Left forelimb (tissue), 1 donor: ENCODE measurements around the gene RGS1.

Source experiments
- DNase-seq: peaks from one replicate; pipeline ENCODE4 v3.0.0-alpha.2; 2018; ENCODE audit warnings: low spot score

Gene RGS1

GRCh38 chr1:192553741-192554140, 21.8 kb upstream of the RGS1 start:
- no peak for DNase-seq

- DNase-seq, result no peak
Observed at GRCh38 chr1:192554904-192555303, 20.7 kb upstream of the RGS1 start.

- no peak for DNase-seq
Observed at GRCh38 chr1:192555399-192555798, 20.2 kb upstream of the RGS1 start.

GRCh38 chr1:192557841-192558595, 17.6 kb upstream of the RGS1 start:
- no peak for DNase-seq

GRCh38 chr1:192559115-192560006, 16.2 kb upstream of the RGS1 start:
- no peak for DNase-seq

- DNase-seq, result no peak
Observed at GRCh38 chr1:192561301-192561700, 14.3 kb upstream of the RGS1 start.

- no peak for DNase-seq
Observed at GRCh38 chr1:192563129-192563528, 12.4 kb upstream of the RGS1 start.

- no peak for DNase-seq
Observed at GRCh38 chr1:192564099-192564498, 11.5 kb upstream of the RGS1 start.

GRCh38 chr1:192565946-192566345, 9.6 kb upstream of the RGS1 start:
- no peak for DNase-seq

- DNase-seq, result no peak
Observed at GRCh38 chr1:192566657-192567056, 8.9 kb upstream of the RGS1 start.

GRCh38 chr1:192568063-192568462, 7.5 kb upstream of the RGS1 start:
- no peak for DNase-seq

GRCh38 chr1:192571668-192572067, 3.9 kb upstream of the RGS1 start:
- DNase-seq, result no peak

- DNase-seq, result no peak
Observed at GRCh38 chr1:192573499-192573898, 2.1 kb upstream of the RGS1 start.

- DNase-seq, result no peak
Observed at GRCh38 chr1:192574073-192574472, 1.5 kb upstream of the RGS1 start.

GRCh38 chr1:192576190-192577144, 894 bp downstream of the RGS1 start:
- DNase-seq, result no peak

GRCh38 chr1:192577145-192578140, 1.9 kb downstream of the RGS1 start:
- DNase-seq, result no peak

GRCh38 chr1:192578144-192578909, 2.8 kb downstream of the RGS1 start:
- DNase-seq, result no peak

- DNase-seq, result no peak
Observed at GRCh38 chr1:192579010-192579738, 3.6 kb downstream of the RGS1 start.

- no peak for DNase-seq
Observed at GRCh38 chr1:192580351-192580962, 4.9 kb downstream of the RGS1 start.
